ENCODE results near the gene ARHGAP22. TPM values are rescaled to one million over a fixed set of nuclear protein-coding genes. Genes with fewer than 3 reads are reported as not detected.
A peak's percentile ranks its signal among the peaks of the same experiment; 100 is the strongest.

Gene ARHGAP22
- total and polyA plus RNA-seq, 5 donors, result 1.4 to 6.5 (median 5.1) TPM

- 93% methylated on average over 3 of the region's 3 CpGs for WGBS
- no peaks in the 10 kb centered on the region for H3K4me1 ChIP-seq (ENCODE audit: control insufficient read depth, insufficient read depth, low read length)
- no peaks in the 10 kb centered on the region for H3K27me3 ChIP-seq (ENCODE audit: control insufficient read depth, insufficient read depth)
- no peak for ATAC-seq
- no peak for DNase-seq
- intact Hi-C loops (cut with DNase I), result no loop called here
- no peak overlapping the region for H3K27ac ChIP-seq (ENCODE audit: low read length)
- no peak overlapping the region for H3K4me3 ChIP-seq (ENCODE audit: low read length)
- no peaks in the 10 kb centered on the region for H3K9me3 ChIP-seq (ENCODE audit: control insufficient read depth, low read length)
These were observed 68.7 kb downstream of the ARHGAP22 start for GRCh38 chr10:48536156-48536500.

DNA sequence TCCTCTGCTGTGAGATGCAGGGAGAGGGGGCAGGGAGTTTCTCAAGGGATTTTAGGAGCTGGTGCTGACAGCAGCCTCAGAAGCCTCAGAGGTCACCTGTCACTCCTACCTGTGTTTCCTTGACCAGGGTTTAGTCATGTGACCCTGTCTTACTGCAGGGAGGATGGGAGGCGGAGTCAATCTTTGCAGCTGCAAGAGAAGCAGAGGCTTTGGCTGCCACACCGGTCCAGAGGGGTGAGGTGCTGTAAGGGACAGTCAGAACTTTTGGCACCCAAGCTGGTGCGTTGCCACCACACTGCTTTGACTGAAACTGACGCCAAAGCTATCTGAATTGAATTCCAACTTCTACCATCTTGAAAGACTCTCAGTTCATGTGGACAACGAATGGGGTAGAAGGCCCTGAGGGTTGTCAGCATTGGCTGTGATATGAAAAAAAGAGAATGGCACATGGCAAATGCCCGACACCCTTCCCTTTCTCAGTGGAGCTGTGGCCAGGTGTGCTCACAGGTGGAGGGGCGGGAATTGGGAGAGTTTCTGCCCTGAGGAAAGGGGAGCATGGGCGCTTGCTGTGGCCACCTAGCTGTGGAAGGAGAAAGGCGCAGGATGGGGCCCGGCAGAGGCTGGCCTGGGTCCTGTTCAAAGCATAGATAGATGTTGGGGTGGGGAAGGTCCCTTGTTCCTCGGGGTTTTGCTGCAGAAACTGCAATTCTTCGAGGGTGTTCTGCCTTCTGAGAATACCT is 69.3 kb downstream of the ARHGAP22 start:
- ATAC-seq (no peak), DNase-seq (no peak)
- Histone ChIP-seq H3K4me3 (ENCODE audit: low read length) (no peak overlapping the region), H3K9me3 (ENCODE audit: control insufficient read depth, low read length) (no peaks in the 10 kb centered on the region), H3K27ac (ENCODE audit: low read length) (no peak overlapping the region), H3K27me3 (ENCODE audit: control insufficient read depth, insufficient read depth) (no peaks in the 10 kb centered on the region), H3K4me1 (ENCODE audit: control insufficient read depth, insufficient read depth, low read length) (no peaks in the 10 kb centered on the region)
- 92% methylated on average over 12 of the region's 12 CpGs for WGBS
- intact Hi-C loops (cut with DNase I), result no loop called here

DNA sequence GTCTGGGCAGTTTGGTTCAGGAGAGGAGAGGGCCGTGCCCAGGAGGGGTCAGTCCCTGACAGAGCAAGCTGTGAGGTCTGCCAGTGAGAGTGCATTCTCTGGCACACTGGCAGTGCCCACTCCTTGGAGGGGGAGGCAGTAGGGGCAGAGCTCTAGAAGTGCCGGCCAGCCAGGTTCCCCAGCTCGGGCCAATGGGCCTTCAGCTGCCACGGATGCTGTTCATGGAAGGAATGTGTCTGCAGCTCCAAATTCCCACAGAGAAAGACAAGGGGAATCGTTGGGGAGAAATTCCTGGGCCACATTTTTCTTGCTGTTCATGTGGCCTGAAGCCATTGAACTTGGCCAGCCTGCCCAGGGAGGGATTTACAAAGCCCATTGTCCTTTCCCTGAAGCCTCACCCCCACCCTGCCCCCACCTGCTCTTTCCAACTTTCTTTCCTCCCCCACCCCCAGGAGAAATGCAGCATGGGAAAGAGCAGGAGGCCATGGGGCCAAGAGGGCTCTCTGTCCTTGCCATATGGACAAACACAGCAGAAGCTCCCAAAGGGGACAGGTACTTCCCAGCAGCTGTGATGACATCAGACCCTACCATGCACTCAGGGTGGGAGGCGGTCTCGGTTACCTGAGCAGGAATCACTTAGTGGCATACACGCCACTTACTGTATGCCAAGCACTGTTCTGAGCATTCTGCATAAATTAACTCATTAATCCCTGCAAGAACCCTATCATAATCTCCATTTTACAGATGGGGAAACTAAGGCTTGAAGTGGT is 70.7 kb downstream of the ARHGAP22 start:
- intact Hi-C loops (cut with DNase I), result no loop called here
- H3K4me3 ChIP-seq (ENCODE audit: low read length), result no peak overlapping the region
- H3K27me3 ChIP-seq (ENCODE audit: control insufficient read depth, insufficient read depth), result no peaks in the 10 kb centered on the region
- ATAC-seq, result peak; percentile 32 to 69
- 51% methylated on average over 8 of the region's 8 CpGs for WGBS
- no peak overlapping the region for H3K27ac ChIP-seq (ENCODE audit: low read length)
- H3K4me1 ChIP-seq (ENCODE audit: control insufficient read depth, insufficient read depth, low read length), result no peaks in the 10 kb centered on the region
- H3K9me3 ChIP-seq (ENCODE audit: control insufficient read depth, low read length), result no peaks in the 10 kb centered on the region
- no peak for DNase-seq

GRCh38 chr10:48533540-48533939 is 71.3 kb downstream of the ARHGAP22 start:
- Histone ChIP-seq H3K4me1 (ENCODE audit: control insufficient read depth, insufficient read depth, low read length) (no peaks in the 10 kb centered on the region), H3K27ac (ENCODE audit: low read length) (no peak overlapping the region), H3K9me3 (ENCODE audit: control insufficient read depth, low read length) (no peaks in the 10 kb centered on the region), H3K27me3 (ENCODE audit: control insufficient read depth, insufficient read depth) (no peaks in the 10 kb centered on the region), H3K4me3 (ENCODE audit: low read length) (no peak overlapping the region)
- intact Hi-C loops (cut with DNase I), result no loop called here
- DNase-seq (no peak), ATAC-seq (no peak)
- WGBS, result 77% methylated on average over 3 of the region's 3 CpGs

- no peak for ATAC-seq
- no peak for DNase-seq
- Histone ChIP-seq H3K27me3 (ENCODE audit: control insufficient read depth, insufficient read depth) (no peaks in the 10 kb centered on the region), H3K4me3 (ENCODE audit: low read length) (no peak overlapping the region), H3K27ac (ENCODE audit: low read length) (no peak overlapping the region), H3K4me1 (ENCODE audit: control insufficient read depth, insufficient read depth, low read length) (no peaks in the 10 kb centered on the region), H3K9me3 (ENCODE audit: control insufficient read depth, low read length) (no peaks in the 10 kb centered on the region)
- 63% methylated on average over 5 of the region's 5 CpGs for WGBS
- intact Hi-C loops (cut with DNase I), result no loop called here
These were observed 73.4 kb downstream of the ARHGAP22 start for GRCh38 chr10:48531486-48531885.

DNA sequence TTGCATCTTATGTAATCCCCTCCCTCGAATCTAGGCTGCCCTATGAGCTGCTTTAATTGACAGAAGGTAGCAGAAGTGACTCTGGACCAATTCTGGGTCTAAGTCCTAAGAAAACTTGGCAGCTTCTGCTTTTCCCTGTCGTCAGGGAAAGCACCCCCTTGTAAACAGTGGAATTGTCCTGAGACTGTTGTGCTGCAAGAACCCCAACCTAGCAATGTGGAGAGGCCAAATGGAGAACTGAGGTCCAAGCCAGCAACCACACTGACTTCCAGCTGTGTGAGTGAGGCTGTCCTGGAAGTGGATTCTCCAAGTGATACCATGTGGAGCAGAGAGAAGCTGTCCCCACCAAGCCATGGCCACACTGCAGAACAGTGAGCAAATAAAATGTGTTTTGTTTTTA is 75.5 kb downstream of the ARHGAP22 start:
- WGBS, result 76% methylated on average over 2 of the region's 2 CpGs
- Histone ChIP-seq H3K4me3 (ENCODE audit: low read length) (no peak overlapping the region), H3K4me1 (ENCODE audit: control insufficient read depth, insufficient read depth, low read length) (no peaks in the 10 kb centered on the region), H3K9me3 (ENCODE audit: control insufficient read depth, low read length) (no peaks in the 10 kb centered on the region), H3K27me3 (ENCODE audit: control insufficient read depth, insufficient read depth) (no peaks in the 10 kb centered on the region), H3K27ac (ENCODE audit: low read length) (no peak overlapping the region)
- intact Hi-C loops (cut with DNase I), result no loop called here
- DNase-seq (no peak), ATAC-seq (no peak)

- H3K27me3 ChIP-seq (ENCODE audit: control insufficient read depth, insufficient read depth), result no peaks in the 10 kb centered on the region
- H3K27ac ChIP-seq (ENCODE audit: low read length), result no peak overlapping the region
- intact Hi-C loops (cut with DNase I), result no loop called here
- H3K4me1 ChIP-seq (ENCODE audit: control insufficient read depth, insufficient read depth, low read length), result no peaks in the 10 kb centered on the region
- DNase-seq (no peak), ATAC-seq (no peak)
- WGBS, result 97% methylated on average over 1 of the region's 1 CpG
- H3K4me3 ChIP-seq (ENCODE audit: low read length), result no peak overlapping the region
- H3K9me3 ChIP-seq (ENCODE audit: control insufficient read depth, low read length), result no peaks in the 10 kb centered on the region
These were observed 77.1 kb downstream of the ARHGAP22 start for GRCh38 chr10:48527756-48528155.

DNA sequence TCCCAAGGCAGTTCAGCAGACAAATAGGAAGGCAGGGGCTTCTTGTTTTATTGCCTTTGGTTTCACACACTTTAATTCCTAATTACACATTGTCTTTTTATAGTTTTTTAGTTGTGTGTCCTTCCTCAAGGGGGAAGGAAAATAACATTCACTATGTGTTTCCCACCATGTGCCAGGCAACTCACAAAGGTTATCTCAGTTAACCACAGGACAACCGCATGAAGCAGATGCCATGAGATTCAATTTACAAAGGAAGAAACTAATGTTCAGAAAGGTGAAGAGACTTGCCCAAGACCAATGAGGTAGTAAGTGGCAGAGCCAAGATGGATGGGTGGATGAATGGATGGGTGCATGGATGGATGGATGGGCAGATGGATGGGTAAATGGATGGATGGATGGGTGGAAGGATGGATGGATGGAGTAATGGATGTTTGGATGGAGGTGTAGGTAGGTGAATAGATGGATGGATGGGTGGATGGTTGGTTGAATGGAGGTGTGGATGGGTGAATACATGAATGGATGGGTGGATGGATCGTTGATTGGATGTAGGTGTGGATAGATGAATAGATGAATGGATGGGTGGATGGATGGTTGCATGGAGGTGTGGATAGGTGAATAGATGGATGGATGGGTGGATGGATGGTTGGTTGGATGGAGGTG is 77.9 kb downstream of the ARHGAP22 start:
- H3K27ac ChIP-seq (ENCODE audit: low read length), result no peak overlapping the region
- no peak overlapping the region for H3K4me3 ChIP-seq (ENCODE audit: low read length)
- DNase-seq (no peak), ATAC-seq (no peak)
- no peaks in the 10 kb centered on the region for H3K9me3 ChIP-seq (ENCODE audit: control insufficient read depth, low read length)
- intact Hi-C loops (cut with DNase I), result no loop called here
- WGBS, result 81% methylated on average over 2 of the region's 2 CpGs
- H3K4me1 ChIP-seq (ENCODE audit: control insufficient read depth, insufficient read depth, low read length), result no peaks in the 10 kb centered on the region
- no peaks in the 10 kb centered on the region for H3K27me3 ChIP-seq (ENCODE audit: control insufficient read depth, insufficient read depth)

DNA sequence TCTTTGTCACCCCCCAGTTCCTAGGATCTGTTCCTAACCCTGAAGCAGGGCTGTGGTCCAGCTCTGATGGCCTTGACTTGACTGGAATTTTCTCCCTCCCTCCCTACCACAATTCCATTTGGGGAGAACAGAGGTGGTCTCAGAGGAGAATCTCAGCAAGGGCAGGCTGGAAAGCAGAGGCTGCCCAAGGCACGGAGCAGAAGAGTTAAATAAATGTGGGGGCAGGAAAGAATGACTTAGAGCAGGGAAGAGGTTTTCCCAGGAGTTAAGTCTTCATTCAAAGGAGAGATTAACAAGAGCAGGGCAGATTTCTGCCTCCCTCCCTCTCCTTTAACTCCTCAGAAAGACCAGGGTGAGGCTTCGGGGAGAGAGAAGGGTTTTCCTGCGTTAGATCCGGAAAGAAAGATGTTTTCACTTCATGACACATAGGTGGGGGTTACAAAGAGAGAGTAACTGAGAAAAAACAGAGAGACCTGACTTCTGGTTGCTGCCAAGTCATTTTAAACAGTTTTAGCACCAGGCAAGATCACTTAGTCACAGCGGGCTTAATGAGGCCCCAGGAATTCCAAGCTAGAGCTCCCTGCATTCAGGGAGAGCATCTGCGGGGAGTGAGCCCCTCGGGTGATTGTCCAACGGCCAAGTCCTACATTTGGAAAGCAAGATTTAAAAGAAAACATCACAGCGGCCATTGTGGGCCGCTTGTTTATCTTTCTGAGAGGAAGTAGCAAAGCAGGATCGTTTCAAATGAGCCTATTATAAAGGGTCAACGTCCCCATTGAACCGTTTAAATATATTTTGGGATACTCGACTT is 78.7 kb downstream of the ARHGAP22 start:
- Histone ChIP-seq H3K27ac (ENCODE audit: low read length) (no peak overlapping the region), H3K27me3 (ENCODE audit: control insufficient read depth, insufficient read depth) (no peaks in the 10 kb centered on the region), H3K4me3 (ENCODE audit: low read length) (no peak overlapping the region), H3K9me3 (ENCODE audit: control insufficient read depth, low read length) (no peaks in the 10 kb centered on the region), H3K4me1 (ENCODE audit: control insufficient read depth, insufficient read depth, low read length) (no peaks in the 10 kb centered on the region)
- ATAC-seq, result no peak
- no peak for DNase-seq
- intact Hi-C loops (cut with DNase I), result no loop called here
- WGBS, result 25% methylated on average over 14 of the region's 14 CpGs

- H3K9me3 ChIP-seq (ENCODE audit: control insufficient read depth, low read length), result no peaks in the 10 kb centered on the region
- H3K4me1 ChIP-seq (ENCODE audit: control insufficient read depth, insufficient read depth, low read length), result no peaks in the 10 kb centered on the region
- no peaks in the 10 kb centered on the region for H3K27me3 ChIP-seq (ENCODE audit: control insufficient read depth, insufficient read depth)
- ATAC-seq, result no peak
- H3K27ac ChIP-seq (ENCODE audit: low read length), result no peak overlapping the region
- no peak overlapping the region for H3K4me3 ChIP-seq (ENCODE audit: low read length)
- WGBS, result 95% methylated on average over 5 of the region's 5 CpGs
- DNase-seq, result no peak
- intact Hi-C loops (cut with DNase I), result no loop called here
These were observed 79.8 kb downstream of the ARHGAP22 start for GRCh38 chr10:48525113-48525512.
